ENCODE measurements around the gene SPECC1. TPM values are rescaled to one million over a fixed set of nuclear protein-coding genes. Genes with fewer than 3 reads are reported as not detected.
"Not testable (repeated sequence)": the region's sequence is repeated elsewhere in the genome, so short reads cannot be mapped to it uniquely, and the experiment has no call there.

SPECC1 gene
- polyA plus RNA-seq, 1 experiment, result 56.4 TPM

DNA sequence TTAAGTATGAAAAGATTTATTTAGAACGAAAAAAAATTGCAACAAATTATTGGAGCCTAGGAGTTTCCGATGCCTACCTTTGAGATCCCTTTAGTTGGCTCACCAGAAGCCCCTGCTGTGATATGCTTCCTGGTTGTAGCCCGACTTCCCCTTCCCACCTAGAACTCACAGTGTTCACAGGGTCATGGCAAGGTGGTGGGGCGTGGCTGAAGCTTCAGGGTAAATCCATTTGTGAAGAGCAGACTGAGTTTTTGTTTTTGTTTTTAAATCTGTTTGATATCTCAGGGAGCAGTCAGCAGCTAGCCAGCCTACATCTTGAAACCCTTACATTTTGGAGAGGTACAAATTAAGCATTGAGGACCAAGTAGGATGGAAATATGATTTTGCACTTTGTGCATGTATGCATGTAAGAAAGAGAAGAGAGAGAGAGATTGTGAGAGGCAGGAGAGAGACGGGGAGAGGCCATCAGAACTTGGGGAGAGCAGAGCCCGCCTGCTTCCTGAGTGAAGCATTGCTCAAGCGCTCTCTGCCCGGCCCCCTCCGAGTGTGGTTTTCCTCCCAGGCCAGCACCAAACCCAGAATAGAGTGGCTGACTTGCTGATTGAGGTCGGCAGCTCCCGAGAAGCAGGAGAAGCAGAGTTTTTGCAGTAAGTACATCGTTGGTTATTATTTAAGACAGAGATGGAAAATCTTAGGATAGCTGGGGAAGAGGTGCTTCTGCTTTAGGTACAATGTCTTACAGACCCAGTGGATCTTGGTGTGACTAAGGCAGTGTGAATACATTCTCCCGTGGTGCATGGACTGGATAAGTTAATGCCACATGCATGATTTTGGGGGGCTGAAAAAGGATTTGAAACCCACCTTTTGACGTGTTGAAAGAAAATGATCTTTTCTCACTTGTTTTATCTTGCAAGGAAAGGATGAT is 64.2 kb downstream of the SPECC1 start:
- ChIA-PET CTCF (interaction anchor here (0.7 to 1.4 kb wide), 3 partner anchors 44 to 65 kb away, joined by 3 to 4 read pairs (median 3); partner anchors contain the start of gene SPECC1), POLR2A (no interaction called here)
- H3K4me3 ChIP-seq (ENCODE audit: low read depth, low read length), result no peak overlapping the region
- H3K27ac ChIP-seq (ENCODE audit: low read depth, low read length), result no peak overlapping the region
- H3K9me3 ChIP-seq (ENCODE audit: control insufficient read depth, insufficient read depth, low read length), result peaks cover 3% of the 10 kb centered on the region; the same call in 1 of the 2 replicates
- no peak for DNase-seq (ENCODE audit: low read depth, low spot score)
- peaks cover 16% of the 10 kb centered on the region for H3K27me3 ChIP-seq (ENCODE audit: control insufficient read depth, insufficient read depth, low read length)
- no peak for TF ChIP-seq CTCF (IDR thresholded peaks at IDR 0.05; ENCODE audit: low read depth, low read length)

- CTCF ChIA-PET, result interaction anchor here (1.4 kb wide), 1 partner anchor 65 kb away, joined by 4 read pairs; the partner anchor contains the start of gene SPECC1
- POLR2A ChIA-PET, result no interaction called here
- H3K4me3 ChIP-seq (ENCODE audit: low read depth, low read length), result no peak overlapping the region
- H3K27ac ChIP-seq (ENCODE audit: low read depth, low read length), result no peak overlapping the region
- peaks cover 3% of the 10 kb centered on the region; the same call in 1 of the 2 replicates for H3K9me3 ChIP-seq (ENCODE audit: control insufficient read depth, insufficient read depth, low read length)
- DNase-seq (ENCODE audit: low read depth, low spot score), result no peak
- TF ChIP-seq CTCF (IDR thresholded peaks at IDR 0.05; ENCODE audit: low read depth, low read length), result no peak
- peaks cover 16% of the 10 kb centered on the region for H3K27me3 ChIP-seq (ENCODE audit: control insufficient read depth, insufficient read depth, low read length)
Measured at GRCh38 chr17:20074001-20074400, 64.8 kb downstream of the SPECC1 start.

DNA sequence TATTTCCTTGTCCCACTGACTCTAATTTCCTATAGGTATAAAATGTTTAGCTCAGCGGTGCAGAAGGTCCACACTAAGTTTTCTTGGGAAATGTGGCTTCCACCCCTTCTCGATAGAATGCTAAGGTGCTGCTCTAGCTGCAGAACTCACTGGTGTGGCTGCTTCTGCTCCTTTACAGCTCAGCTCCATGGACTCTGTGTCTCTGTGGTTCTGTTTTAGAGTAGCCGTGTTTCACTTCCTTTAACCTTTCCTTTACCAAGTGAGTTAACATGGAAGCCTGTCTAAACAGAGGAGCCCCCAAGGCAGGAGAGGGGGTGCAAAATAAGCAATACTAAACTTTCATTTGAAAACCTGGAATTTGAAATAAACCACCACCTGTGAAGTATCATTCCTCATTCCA is 65.3 kb downstream of the SPECC1 start:
- Histone ChIP-seq H3K9me3 (ENCODE audit: control insufficient read depth, insufficient read depth, low read length) (peaks cover 3% of the 10 kb centered on the region; the same call in 1 of the 2 replicates), H3K27me3 (ENCODE audit: control insufficient read depth, insufficient read depth, low read length) (peaks cover 16% of the 10 kb centered on the region), H3K27ac (ENCODE audit: low read depth, low read length) (no peak overlapping the region), H3K4me3 (ENCODE audit: low read depth, low read length) (no peak overlapping the region)
- POLR2A ChIA-PET, result no interaction called here
- CTCF ChIA-PET, result interaction anchor here (1.4 kb wide), 1 partner anchor 66 kb away, joined by 4 read pairs; the partner anchor contains the start of gene SPECC1
- no peak for TF ChIP-seq CTCF (IDR thresholded peaks at IDR 0.05; ENCODE audit: low read depth, low read length)
- no peak for DNase-seq (ENCODE audit: low read depth, low spot score)

- H3K4me3 ChIP-seq (ENCODE audit: low read depth, low read length); CTCF ChIA-PET; DNase-seq (ENCODE audit: low read depth, low spot score); H3K27ac ChIP-seq (ENCODE audit: low read depth, low read length); POLR2A ChIA-PET; H3K9me3 ChIP-seq (ENCODE audit: control insufficient read depth, insufficient read depth, low read length): not testable (repeated sequence)
- H3K27me3 ChIP-seq (ENCODE audit: control insufficient read depth, insufficient read depth, low read length), result peaks cover 26% of the 10 kb centered on the region
Measured at GRCh38 chr17:20076137-20076536, 67.0 kb downstream of the SPECC1 start.

DNA sequence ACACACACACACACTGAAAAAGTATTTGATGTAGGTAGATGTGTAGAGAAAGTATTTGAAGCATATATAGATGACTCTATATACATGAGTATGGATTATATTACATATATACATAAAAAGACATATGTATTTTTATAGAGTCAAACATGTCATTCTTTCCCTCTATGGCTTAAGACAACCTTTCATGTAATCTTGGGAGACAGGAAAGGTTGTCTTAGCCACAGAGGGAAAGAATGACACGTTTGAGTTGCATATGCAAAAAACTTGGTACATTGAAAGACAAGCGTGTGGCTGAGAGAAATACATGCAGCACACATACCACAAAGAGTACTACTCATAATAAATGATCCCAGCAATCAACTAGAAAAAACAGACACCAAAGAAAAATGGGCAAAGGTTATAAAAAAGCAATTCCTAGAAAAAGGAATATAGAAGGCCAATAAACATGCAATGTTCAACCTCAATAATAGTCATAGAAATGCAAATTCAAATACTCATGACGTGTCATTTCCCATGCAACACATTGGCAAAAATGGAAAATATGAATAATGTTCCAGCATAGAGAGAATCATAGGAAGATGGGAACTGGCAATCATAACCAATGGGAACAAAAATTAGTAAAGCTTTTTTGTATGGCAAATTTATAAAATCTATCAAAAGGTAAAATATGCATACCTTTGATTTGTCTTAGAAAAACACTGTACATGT is 69.0 kb downstream of the SPECC1 start:
- Histone ChIP-seq H3K27ac (ENCODE audit: low read depth, low read length) (no peak overlapping the region), H3K9me3 (ENCODE audit: control insufficient read depth, insufficient read depth, low read length) (no peaks in the 10 kb centered on the region), H3K27me3 (ENCODE audit: control insufficient read depth, insufficient read depth, low read length) (peaks cover 34% of the 10 kb centered on the region), H3K4me3 (ENCODE audit: low read depth, low read length) (no peak overlapping the region)
- ChIA-PET POLR2A (no interaction called here), CTCF (interaction anchor here (0.8 kb wide), 1 partner anchor 85 kb away, joined by 3 read pairs; no protein-coding TSS in a partner anchor)
- no peak for TF ChIP-seq CTCF (IDR thresholded peaks at IDR 0.05; ENCODE audit: low read depth, low read length)
- DNase-seq (ENCODE audit: low read depth, low spot score), result no peak

Data from AG04450 (cell line).